Smooth muscle cell of the brain vasculature (primary cell): ENCODE measurements around the gene CHI3L2.

Experiments
- DNase-seq: peaks from one replicate; pipeline ENCODE4 v3.0.0-alpha.2; 2012; ENCODE audit warnings: low read depth, low spot score

Gene CHI3L2, protein sequence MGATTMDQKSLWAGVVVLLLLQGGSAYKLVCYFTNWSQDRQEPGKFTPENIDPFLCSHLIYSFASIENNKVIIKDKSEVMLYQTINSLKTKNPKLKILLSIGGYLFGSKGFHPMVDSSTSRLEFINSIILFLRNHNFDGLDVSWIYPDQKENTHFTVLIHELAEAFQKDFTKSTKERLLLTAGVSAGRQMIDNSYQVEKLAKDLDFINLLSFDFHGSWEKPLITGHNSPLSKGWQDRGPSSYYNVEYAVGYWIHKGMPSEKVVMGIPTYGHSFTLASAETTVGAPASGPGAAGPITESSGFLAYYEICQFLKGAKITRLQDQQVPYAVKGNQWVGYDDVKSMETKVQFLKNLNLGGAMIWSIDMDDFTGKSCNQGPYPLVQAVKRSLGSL

DNA sequence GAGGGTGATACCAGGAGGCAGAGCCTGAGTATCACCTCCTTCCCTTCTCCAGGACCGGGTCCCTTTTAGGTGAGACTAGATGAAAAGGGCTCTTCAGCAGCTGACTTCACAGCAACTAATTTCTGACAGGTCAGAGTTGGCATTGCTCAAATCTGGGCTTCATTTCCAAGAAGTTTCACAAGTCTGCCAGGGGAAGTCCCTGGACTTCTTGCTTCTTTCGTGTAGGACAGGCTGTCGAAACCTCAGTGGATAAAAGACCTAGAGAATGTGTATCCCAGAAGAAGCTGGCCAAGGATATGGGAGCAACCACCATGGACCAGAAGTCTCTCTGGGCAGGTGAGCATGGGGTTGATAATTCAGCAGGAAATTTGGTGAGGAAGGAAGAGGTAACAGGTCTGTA lies at the start of gene CHI3L2:
TSS of gene CHI3L2 (plus strand) at position 280 of the 400 bp plus-strand sequence. CDS start at position 297, 17 bp downstream.
- no peak for DNase-seq

DNA sequence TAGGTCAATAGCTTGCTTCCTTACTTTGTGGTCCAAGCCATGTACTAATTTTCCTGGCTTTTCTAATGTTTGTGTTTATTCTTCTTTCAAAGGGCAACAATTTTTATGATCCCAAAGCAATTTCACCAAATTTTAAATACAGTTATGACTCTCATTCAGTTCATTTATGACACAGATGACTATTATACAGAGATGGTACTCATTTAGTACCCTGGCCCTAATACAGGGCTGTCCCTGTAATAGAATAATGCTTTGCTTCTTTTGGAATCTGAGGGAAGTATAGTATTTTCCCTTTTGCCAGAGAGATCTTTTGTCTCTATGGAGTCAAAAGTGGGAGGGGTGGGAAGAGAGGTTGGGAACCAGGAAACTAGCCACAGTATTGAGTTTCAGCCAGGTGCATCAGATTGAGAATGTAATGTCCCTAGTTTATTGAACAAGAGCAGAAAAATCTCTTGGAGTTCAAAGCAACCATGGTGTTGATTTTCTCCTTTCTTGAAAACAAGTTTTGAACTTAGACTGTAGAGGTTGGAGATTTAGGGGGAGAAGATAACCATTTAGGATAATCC lies 47.5 kb upstream of the CHI3L2 start:
- DNase-seq: no peak

DNA sequence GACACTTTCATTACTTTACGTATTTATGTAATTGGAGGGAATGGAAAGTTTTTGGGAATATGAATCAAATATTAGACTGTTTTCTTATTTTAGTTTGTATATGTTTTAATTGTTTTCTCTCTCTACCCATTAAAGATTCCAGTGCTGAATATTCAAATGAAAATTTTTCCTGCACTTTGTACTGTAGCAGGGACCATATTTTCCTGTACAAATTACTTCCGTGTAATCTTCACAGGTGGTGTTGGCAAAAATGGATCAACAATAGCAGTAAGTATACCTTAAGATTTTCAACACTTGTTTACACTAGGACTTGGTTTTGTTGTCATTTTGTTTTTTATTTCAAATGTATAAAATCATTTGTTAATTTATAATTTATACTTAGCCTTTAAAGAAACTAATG lies 45.5 kb upstream of the CHI3L2 start:
- no peak for DNase-seq

DNA sequence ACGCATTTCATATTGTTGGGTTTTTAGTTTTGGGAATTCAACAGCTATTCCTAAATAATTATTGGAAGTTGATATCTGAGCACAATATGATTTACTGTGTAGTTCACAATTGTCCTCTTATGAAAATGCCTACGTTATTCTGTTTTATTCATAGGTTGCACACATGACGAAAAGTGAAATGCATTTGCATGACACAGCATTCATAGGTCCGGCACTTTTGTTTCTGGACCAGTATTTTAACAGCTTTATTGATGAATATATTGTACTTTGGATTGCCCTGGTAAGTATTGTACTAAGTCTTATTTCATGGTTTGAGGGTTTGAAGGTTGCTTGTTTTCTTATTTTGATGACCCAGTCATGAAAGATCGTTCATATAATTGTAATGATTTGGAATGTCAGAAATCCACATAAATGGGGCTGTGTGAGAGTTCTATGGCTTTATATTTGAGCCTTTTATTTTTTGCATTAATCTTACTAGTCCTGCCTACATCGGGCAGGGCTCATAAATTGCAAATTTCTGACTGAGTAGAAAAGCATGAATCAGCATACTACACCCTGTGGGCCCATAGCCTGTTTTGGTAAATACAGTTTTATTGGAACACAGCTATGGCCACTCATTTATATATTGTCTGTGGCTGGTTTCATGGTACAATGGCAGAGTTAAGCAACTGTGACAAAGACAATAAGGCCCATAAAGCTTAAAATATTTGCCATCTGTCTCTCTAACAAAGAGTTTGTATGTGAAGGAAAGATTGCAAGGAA lies 44.0 kb upstream of the CHI3L2 start:
- no peak for DNase-seq

DNA sequence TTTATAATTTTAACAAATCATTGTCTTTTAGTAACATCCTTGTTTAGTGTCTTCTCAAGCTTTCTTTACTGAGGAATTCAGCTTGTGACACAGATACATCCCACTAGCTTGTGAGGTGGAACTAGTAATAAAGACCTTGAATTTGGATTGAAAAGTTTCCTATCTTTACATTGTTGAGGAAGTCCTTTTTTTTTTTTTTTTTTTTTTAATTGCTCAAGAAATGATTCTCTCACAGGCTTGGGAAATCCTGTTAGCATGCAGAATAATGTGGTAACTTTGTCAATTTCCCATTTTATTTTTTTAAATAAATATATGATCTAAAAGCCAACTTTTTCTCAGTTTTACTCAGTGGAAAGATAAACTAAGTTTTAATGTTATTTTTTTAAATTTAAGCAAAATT lies 42.9 kb upstream of the CHI3L2 start:
- no peak for DNase-seq

DNA sequence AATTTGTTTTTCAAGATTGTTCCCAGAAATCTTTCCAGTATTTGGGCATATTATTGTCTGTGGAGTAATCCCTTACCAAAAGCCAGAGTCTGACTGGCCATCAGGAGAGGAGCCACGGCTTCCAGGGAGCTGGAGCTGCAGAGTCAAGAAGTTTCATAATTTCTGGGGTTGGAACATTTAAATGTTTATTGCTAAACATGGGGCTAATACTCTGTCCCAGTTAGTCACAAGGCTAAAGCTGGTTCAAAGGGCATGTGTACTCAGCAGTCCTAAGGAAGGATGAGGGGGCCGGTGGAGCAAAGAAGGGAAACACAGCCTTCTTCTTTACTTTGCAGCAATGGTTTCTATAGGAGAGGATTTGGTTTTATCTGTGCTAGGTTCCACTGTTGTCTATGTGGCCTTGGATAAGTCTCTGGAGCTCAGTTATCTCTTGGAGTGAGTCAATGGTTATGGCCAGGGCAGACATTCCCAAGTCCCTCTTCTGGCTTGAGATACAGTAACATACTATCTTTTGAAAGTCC lies 36.5 kb upstream of the CHI3L2 start:
- DNase-seq: no peak

DNA sequence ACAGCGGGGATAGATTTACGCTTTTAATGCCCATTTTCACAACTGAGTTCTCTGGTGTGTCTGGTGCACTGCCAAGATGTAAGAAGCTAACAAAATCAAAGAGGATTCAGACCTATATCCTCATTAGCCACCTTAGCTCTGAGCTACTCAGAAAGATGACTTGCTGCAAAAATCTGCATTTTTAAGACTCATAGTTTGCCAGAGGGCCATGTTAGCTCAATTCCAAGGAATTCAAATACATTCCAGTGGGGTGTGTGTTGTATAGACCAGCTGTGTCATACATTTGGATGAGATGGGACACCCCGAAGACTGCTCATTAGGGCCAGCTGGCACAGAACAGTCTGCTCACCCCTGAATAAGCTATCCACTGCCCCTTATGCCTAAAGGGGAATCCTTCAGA lies 36.0 kb upstream of the CHI3L2 start:
- no peak for DNase-seq

DNA sequence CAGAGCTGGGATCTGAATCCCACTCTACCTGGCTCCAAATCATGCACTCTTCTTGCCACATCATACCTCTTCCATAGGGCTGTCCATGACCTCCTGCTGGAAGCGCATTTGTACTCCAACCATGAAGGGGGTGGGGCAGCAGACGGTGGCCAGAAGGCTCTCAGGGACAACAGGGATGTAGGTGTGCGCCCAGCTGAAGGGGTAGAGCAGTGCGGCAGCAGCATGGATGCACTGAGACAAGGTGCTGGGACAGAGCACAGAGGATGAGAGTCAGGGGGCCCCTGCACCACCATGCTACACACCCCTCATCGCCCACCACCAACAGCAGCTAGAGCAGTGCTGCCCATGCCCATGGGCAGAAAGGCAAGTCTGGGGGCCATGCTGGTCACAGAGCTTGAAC lies 35.4 kb upstream of the CHI3L2 start:
- DNase-seq: no peak

DNA sequence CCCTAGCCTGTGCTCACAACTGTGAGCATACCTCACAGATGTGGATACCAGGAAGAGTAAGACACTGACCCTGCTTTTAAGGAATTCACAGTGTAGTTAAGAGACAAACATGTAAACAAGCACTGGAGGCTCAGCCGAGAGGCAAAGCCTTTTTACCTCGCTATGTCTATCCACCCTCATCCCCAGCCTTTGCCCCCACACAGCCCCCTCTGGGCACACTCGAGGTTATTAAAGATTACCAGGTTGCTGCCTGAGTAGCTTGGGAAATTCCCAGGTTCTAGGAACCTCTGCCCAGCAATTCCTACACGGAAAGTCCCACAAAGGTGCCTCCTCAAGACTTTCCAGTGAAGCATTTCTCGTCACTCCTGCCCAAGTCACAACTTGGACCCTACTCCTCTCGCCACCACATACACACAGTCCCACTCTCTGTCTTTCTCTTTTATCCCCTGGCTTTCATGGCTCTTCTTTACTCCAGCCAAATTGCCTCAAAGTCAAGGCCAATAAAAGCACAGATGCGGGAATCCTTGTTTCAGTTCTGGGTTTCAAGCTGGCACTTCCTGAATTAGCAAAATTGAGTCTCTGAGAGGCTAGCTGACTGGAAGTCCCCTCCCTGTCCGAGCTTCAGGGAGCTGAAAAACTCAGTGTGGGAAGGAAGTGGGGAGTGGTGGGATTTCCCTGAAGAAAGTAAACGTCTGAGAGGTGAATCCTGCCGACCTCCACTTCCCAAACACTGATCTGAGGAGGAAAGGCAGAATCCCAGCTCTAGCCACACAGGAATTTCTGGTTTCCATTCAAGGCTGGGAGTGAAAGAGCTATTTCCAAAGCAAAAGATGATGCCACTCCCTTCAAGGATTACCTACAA lies 34.6 kb upstream of the CHI3L2 start:
- DNase-seq: no peak

DNA sequence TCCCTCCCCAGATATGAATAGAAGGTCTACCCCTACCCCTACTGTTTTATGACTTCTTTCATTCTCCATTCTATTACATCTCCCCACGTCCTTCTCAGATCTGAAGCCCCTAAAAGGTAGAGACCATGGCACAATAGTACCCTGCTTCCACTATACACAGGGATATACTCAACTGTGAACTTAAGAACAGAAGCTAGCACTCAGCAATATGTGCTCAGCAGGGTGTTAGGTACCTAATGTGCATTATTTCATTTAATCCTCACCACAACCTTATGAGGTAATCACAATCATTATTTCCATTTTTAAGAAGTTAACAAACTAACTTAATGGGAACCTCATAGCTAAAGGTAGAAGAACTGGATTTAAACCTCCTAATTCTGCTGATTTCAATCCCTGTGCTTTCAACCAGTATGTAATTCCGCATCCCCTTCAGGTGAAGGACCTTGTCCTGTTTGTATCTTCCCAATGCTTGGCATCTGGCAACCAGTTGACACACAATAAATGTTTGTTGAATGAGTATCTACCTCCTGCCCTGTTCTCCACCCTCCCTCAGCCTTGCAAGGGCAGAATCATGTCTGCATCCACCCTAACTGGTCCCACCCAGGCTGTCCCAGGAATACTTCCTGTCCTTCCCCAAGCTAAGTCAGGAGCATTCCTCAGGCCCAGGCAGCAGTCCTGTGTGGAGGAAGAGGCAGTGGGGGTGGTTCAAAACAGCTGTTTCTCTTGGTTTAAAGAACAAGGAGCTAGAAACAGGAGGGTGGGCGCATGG lies 33.6 kb upstream of the CHI3L2 start:
- no peak for DNase-seq

DNA sequence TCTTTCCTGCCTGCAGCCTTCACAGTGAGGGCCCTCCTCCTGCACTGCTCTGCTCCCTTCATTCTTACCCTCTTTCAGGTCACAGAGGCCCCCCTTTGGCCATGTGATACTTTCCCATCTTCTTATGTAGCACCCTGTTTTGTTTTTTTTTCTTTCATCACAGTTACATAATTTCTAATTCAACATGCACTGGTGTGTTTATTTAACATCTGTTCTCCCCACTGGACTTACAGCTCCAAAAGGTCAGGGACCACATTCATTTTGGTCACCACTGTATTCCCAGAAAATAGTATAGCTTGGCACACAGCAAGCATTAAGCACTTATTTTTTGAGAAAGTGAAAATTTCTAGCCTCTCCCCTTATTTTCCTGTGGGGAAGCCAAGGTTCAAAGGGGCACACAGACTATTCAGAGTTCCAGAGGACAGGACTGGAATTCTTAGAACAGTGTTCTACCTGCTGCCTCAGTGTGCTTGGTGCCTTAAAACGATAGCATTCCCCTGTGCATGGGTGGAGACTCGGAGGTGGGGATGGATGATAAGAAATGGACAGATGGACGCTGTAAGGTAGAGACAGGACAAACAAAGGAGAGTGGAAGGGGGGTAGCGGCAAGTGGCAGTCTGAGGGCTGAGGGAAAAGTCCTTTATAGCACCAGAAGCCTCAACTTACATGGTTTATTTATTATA lies 32.4 kb upstream of the CHI3L2 start:
- DNase-seq: peak; percentile 13

DNA sequence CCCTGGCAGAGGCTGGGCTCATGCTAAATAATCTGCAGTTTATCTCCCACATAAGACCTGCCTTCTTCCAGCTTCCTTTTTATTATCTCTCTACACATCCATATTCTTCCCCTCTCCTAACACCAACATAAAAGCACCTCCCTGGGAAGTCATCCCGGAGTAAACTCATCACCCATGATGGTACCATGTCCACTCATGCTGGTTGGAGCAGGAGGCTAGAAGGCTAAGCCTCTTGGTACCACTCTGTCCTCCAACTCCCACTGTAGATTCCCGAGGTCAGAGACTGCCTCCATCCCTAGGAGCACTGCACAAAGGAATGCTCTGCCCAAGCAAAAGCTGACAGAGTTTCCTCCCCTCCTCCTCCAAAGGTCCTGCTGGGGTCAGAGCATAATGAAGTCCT lies 31.3 kb upstream of the CHI3L2 start:
- DNase-seq: no peak

DNA sequence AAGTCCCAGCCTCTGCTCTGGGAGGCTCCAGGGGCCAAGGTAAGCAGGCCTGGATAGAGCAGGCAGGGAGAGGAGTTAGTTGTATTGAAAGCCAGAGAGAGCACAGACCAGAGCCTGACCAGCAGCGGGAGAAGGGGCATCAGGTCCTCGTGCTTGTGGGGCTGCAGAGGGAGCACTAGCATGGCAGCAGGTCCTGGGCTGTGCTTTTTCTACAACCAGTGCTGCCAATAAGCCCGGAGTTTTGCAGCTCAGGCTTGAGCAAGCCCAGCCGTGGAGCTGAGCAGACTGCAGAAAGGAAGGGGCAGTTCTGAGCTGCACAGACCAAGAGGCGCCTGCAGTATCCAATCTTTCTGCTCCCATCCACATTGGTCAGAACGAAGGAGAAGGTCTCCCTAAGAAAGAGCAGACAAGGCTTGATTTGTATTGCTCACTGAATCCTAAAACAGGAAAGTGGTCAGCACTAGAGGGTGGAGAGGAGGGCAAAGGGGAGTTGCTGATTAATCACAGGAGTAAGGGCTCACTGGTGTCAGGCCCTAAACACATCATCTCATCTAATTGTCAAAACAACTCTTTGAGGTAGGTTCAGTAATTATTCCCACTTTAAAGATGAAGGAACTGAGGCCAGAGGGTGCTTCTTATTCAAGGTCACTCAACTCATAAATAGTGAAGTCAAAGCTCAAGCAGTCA lies 29.8 kb upstream of the CHI3L2 start:
- DNase-seq: no peak

DNA sequence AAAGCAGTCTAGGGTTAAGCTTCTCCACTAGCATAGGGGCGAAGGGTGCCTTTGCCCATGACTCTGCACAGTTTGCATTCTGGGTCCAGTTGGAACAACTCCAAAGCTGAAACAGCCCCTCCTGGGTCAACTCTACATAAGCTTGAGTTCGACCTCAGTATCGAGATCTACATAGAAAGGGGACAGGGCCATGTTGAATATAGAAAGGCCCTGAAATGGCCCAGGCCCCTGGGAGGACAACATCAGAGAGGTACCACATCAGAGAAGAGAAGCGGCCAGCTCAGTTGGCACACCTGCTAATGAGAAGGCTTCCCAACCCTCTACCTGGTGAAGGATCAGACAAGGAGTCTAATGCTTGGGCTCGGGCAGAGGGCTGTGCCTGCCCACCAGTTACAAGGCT lies 28.7 kb upstream of the CHI3L2 start:
- no peak for DNase-seq

DNA sequence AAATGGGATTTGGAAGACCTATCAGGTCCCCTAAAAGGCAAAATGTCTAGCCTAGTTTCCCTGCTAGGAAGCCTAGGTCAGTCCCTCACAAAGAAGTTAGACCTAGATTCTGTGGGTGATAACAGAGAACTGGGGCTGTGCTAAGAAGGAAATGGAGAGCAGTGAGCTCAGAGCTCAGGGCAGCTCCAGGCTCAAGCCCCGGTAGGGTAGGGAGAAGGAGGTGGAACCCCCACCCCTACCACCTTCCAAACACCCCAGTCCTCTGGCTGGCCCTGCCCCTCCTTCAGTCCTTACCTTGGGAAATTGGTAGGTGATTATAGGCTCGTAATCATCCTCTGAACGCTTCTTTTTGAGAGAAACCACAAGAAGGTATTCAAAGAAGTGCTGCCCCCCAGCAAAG lies 28.2 kb upstream of the CHI3L2 start:
- DNase-seq: no peak

DNA sequence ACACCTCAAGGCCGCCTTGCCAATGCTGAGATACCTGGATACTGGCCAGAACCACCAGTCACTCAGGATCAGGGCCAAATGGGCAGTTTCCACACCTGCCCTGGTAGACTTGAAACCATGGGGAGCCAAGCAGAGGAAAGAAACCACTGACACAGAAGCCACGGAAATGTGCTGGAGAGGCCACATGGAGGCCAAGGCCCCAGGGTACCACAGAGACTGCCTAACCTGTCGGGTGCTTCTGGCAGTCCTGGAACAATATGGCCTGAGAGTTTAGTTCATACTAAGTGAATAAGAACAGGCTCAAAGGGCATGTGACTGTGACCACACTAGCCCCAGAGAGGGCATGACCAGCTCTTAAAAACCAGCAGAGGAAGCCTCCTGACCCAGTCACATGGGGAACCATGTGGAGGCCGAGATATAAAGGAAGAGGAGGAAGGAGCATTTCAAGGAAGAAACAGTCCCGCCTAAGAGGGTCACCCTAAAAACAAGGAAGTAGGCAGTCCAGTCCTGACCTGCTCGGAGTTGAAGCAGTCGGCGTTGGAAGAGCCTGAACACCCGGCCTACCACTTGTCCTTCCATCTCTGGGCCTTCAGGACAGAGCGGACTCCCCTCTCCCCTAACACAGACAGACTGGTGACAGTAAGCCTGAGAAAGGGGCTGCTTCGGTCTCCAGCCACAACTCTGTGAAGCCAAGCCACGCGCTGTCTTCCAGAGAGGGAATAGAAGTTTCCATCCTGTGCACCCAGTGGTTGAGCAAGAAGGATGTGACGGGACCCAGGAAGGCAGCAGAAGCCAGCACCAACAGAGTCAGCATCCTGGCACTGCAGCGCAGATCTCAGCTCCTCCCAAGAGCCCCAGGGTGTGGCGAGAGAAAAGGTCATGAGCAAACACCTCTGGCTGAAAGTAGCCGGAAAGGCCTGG lies 27.4 kb upstream of the CHI3L2 start, which contains the start of gene DENND2D:
TSS of gene DENND2D (minus strand) at position 766 of the 921 bp plus-strand sequence. CDS start at position 579, 187 bp downstream.
- DNase-seq: no peak

DNA sequence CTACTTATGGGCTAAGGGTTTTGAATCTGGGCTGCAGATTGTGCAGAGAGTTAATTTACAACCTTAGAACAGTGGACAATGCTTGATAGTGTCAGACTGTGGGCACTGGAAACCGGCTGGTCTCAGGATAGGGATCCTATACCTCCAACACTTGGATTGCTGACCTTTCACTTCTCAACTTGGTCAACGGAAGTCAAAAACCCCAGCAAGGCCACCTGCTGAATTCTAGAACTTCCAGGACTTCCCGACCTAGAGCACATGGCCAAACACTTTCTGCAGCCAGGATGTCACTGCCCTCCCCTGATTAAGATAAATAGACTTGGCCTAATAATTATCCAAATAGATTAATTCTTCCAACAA lies 26.7 kb upstream of the CHI3L2 start:
- DNase-seq: no peak

DNA sequence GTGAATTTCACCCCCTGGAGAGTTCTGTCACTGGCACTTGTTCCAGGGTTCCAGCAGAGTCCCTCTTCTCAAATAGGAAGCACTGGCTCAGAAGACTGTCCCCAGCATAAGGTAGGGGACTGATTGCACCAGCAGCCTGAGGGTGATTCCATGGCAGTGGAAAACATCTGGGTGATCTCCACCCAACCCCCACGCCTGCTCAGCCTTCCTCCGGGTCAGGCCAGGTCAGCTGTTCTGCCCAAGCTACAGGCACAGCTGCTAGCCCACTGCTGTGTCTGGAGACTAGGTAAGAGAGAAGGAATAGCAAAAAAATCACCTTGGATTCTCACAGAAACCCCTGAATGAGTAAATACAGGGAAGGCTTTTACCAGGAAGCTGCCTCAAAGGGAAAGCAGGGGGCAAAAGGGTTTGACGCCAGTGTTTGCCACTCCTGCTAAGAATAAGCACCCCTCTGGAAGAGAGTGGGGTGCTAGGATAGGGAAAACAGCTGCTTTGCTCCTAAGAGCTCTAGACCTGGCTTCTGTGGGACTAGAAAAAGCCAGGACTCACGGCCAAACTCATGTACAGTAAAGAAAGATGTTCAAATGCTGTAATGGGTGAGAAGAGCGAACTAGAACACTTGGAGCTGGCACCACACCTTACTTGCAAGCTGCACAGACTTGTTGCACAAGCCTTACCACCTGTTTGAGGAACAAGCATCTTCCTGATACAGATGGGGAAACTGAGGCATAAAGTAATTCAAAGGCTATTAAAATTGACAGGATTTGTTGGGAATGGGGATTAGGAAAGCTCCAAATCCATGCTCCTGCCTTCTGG lies 26.0 kb upstream of the CHI3L2 start:
- DNase-seq: no peak
